Fibroblast of skin of right biceps (primary cell): ENCODE data around the gene IL26.
"Not testable (repeated sequence)": the region's sequence is repeated elsewhere in the genome, so short reads cannot be mapped to it uniquely, and the experiment has no call there.

ENCODE experiments used
- DNase-seq: peaks from one replicate; pipeline ENCODE4 v3.0.0-alpha.2; 2013

Gene IL26

GRCh38 chr12:68239309-68239982 is 13.8 kb upstream of the IL26 start:
- DNase-seq, result no peak

- peak; percentile 42 for DNase-seq
Observed at GRCh38 chr12:68237619-68238018, 12.0 kb upstream of the IL26 start.

GRCh38 chr12:68237078-68237477 is 11.5 kb upstream of the IL26 start:
- DNase-seq, result no peak

- DNase-seq, result no peak
Observed at GRCh38 chr12:68236421-68237059, 10.9 kb upstream of the IL26 start.

GRCh38 chr12:68235576-68235975 is 10.0 kb upstream of the IL26 start:
- no peak for DNase-seq

GRCh38 chr12:68234140-68234539 is 8.5 kb upstream of the IL26 start:
- no peak for DNase-seq

GRCh38 chr12:68233498-68233897 is 7.9 kb upstream of the IL26 start:
- no peak for DNase-seq

- DNase-seq, result no peak
Observed at GRCh38 chr12:68231691-68232090, 6.1 kb upstream of the IL26 start.

GRCh38 chr12:68231229-68231628 is 5.6 kb upstream of the IL26 start:
- no peak for DNase-seq

- no peak for DNase-seq
Observed at GRCh38 chr12:68229956-68230355, 4.3 kb upstream of the IL26 start.

- DNase-seq, result no peak
Observed at GRCh38 chr12:68227356-68227755, 1.7 kb upstream of the IL26 start.

- peak; percentile 71 for DNase-seq
Observed at GRCh38 chr12:68224613-68225285, 861 bp downstream of the IL26 start.

GRCh38 chr12:68223067-68223747 is 2.4 kb downstream of the IL26 start:
- peak; percentile 85 for DNase-seq

- peak; percentile 41 for DNase-seq
Observed at GRCh38 chr12:68222326-68222725, 3.3 kb downstream of the IL26 start.

GRCh38 chr12:68221497-68221896 is 4.1 kb downstream of the IL26 start:
- no peak for DNase-seq

- no peak for DNase-seq
Observed at GRCh38 chr12:68210875-68211274, 14.7 kb downstream of the IL26 start.

- not testable (repeated sequence) for DNase-seq
Observed at GRCh38 chr12:68209048-68209728, 16.4 kb downstream of the IL26 start.

- DNase-seq, result no peak
Observed at GRCh38 chr12:68207276-68207675, 18.3 kb downstream of the IL26 start.

GRCh38 chr12:68206446-68206845 is 19.2 kb downstream of the IL26 start:
- no peak for DNase-seq

GRCh38 chr12:68203460-68203875 is 22.1 kb downstream of the IL26 start:
- no peak for DNase-seq

- DNase-seq, result peak; percentile 57
Observed at GRCh38 chr12:68200854-68201253, 24.8 kb downstream of the IL26 start.

GRCh38 chr12:68199127-68199526 is 26.5 kb downstream of the IL26 start:
- no peak for DNase-seq

GRCh38 chr12:68198507-68199086 is 27.0 kb downstream of the IL26 start:
- DNase-seq, result no peak
